HCT116 (cell line): Measurements from ENCODE around the gene RRBP1. TPM values are rescaled to one million over a fixed set of nuclear protein-coding genes. Genes with fewer than 3 reads are reported as not detected.

Experiments used
- ATAC-seq: fragments of 200-7000 bp; cut with Tn5 transposase; 2 replicates; pipeline ENCODE4 v1.9.1; 2020; ENCODE audit warnings: mild to moderate bottlenecking, moderate library complexity
- BruUV-seq: library from RNA; stranded (reverse); fragments of 400-500 nt; replicated peaks from 2 replicates; lab custom pipeline; 2021; lab: Mats Ljungman, UMichigan
- CTCF ChIA-PET: fragments of 300-600 bp; sonication (Branson Sonifier 250); formaldehyde crosslinking; loops from one replicate; lab custom pipeline; 2021; ENCODE audit warnings: antibody characterized with exemption; lab: Charles Lee
- POLR2A ChIA-PET: fragments of 300-600, 350-600 bp; sonication (Branson Sonifier 250); formaldehyde crosslinking; loops from one replicate; lab custom pipeline; 2021; ENCODE audit warnings: antibody characterized with exemption; lab: Charles Lee
- RAD21 ChIA-PET, 2 experiments: fragments of 300-600 bp; sonication (Branson Sonifier 250); formaldehyde crosslinking; loops; one replicate each; lab custom pipeline; 2023; ENCODE audit warnings: low total read pairs in 2 of 2; ENCODE audit not compliant: uncharacterized antibody in 2 of 2, unreplicated experiment in 2 of 2, low non-redundant PET in 1 of 2; lab: Charles Lee
- DNase-seq: peaks from one replicate; pipeline ENCODE4 v3.0.0-alpha.2; 2010; ENCODE audit warnings: low read depth, low spot score
- H2AFZ ChIP-seq: fragments of 200-600 bp; shearing (Covaris generic), sonication (generic); 2 replicates; pipeline ENCODE4 v1.6.1; 2017; ENCODE audit warnings: low read depth, mixed run types, mixed read lengths, antibody characterized with exemption, low read length; ENCODE audit not compliant: poor library complexity, severe bottlenecking
- H3K27ac ChIP-seq: 2 replicates; pipeline ENCODE4 v1.5.1; 2012; ENCODE audit warnings: low read depth, low read length
- H3K27me3 ChIP-seq: fragments of 200-600 bp; sonication (generic); 2 replicates; pipeline ENCODE4 v1.6.1; 2016; ENCODE audit warnings: mixed run types, low read length, mixed read lengths; ENCODE audit not compliant: insufficient read depth
- H3K36me3 ChIP-seq, 2 experiments: fragments of 200-500 bp in 1 of 2; fragments of 200-600 bp in 1 of 2; sonication (Bioruptor generic) in 1 of 2; sonication (generic) in 1 of 2; 2 replicates each; pipeline versions ENCODE4 v1.5.1 to v1.6.1; 2014 to 2016; ENCODE audit warnings: low read length in 2 of 2, inconsistent platforms in 1 of 2, mixed read lengths in 1 of 2, mixed run types in 1 of 2; ENCODE audit not compliant: insufficient read depth in 2 of 2, control insufficient read depth in 1 of 2
- H3K4me1 ChIP-seq, 2 experiments: fragments of 200-600 bp in 1 of 2; sonication (generic) in 1 of 2; 2 replicates each; pipeline versions ENCODE4 v1.5.1 to v1.6.1; 2012 to 2017; ENCODE audit warnings: low read length in 2 of 2, inconsistent platforms in 1 of 2, mild to moderate bottlenecking in 1 of 2, mixed read lengths in 1 of 2, mixed run types in 1 of 2, moderate library complexity in 1 of 2; ENCODE audit not compliant: insufficient read depth in 2 of 2, control insufficient read depth in 1 of 2
- H3K4me2 ChIP-seq: fragments of 200-600 bp; sonication (generic); 2 replicates; pipeline ENCODE4 v1.6.1; 2017; ENCODE audit warnings: mixed run types, low read length, mixed read lengths
- H3K4me3 ChIP-seq, 2 experiments: fragments of 200-600 bp in 1 of 2; sonication (generic) in 1 of 2; replicated peaks in 1 of 2; 2 replicates each; pipeline ENCODE4 v1.5.1; 2011 to 2016; ENCODE audit warnings: low read length in 2 of 2, control low read depth in 1 of 2, low read depth in 1 of 2, mild to moderate bottlenecking in 1 of 2, mixed read lengths in 1 of 2, mixed run types in 1 of 2
- H3K79me2 ChIP-seq: fragments of 200-600 bp; sonication (generic); 2 replicates; pipeline ENCODE4 v1.6.1; 2017; ENCODE audit warnings: mild to moderate bottlenecking, mixed run types, low read length, moderate library complexity, mixed read lengths; ENCODE audit not compliant: insufficient read depth
- H3K9ac ChIP-seq: fragments of 200-600 bp; sonication (generic); 2 replicates; pipeline ENCODE4 v1.6.1; 2016; ENCODE audit warnings: low read length, mixed read lengths
- H3K9me2 ChIP-seq: fragments of 200-600 bp; sonication (generic), shearing (Covaris generic); 2 replicates; pipeline ENCODE4 v1.6.1; 2017; ENCODE audit warnings: mixed run types, mild to moderate bottlenecking, moderate library complexity; ENCODE audit not compliant: insufficient read depth
- H3K9me3 ChIP-seq, 2 experiments: fragments of 200-500 bp in 1 of 2; fragments of 200-600 bp in 1 of 2; sonication (Bioruptor generic) in 1 of 2; sonication (generic) in 1 of 2; 2 replicates each; pipeline ENCODE4 v1.6.1; 2014 to 2017; ENCODE audit warnings: low read length in 2 of 2, mixed read lengths in 2 of 2, inconsistent platforms in 1 of 2, low read depth in 1 of 2, mild to moderate bottlenecking in 1 of 2, mixed run types in 1 of 2, moderate library complexity in 1 of 2; ENCODE audit not compliant: control insufficient read depth in 1 of 2, insufficient read depth in 1 of 2
- H4K20me1 ChIP-seq: fragments of 200-600 bp; sonication (generic), shearing (Covaris generic); 2 replicates; pipeline ENCODE4 v1.6.1; 2017; ENCODE audit warnings: mixed run types, mild to moderate bottlenecking, moderate library complexity; ENCODE audit not compliant: insufficient read depth
- ATF3 ChIP-seq: IDR thresholded peaks from 2 replicates; pipeline ENCODE4 v1.6.1; 2012
- CBX3 ChIP-seq: IDR thresholded peaks from 2 replicates; pipeline ENCODE4 v1.6.1; 2012; ENCODE audit warnings: low read depth
- EGR1 ChIP-seq: IDR thresholded peaks from 2 replicates; pipeline ENCODE4 v1.6.1; 2012; ENCODE audit warnings: low read depth
- ELF1 ChIP-seq: IDR thresholded peaks from 2 replicates; pipeline ENCODE4 v1.6.1; 2012; ENCODE audit warnings: low read depth, borderline replicate concordance
- EZH2phosphoT487 ChIP-seq: fragments of 200-600 bp; IDR thresholded peaks from 2 replicates; pipeline ENCODE4 v1.6.1; 2018; ENCODE audit warnings: antibody characterized with exemption, borderline replicate concordance
- FOSL1 ChIP-seq: IDR thresholded peaks from 2 replicates; pipeline ENCODE4 v1.6.1; 2012; ENCODE audit warnings: low read depth
- MAX ChIP-seq: IDR thresholded peaks from 2 replicates; pipeline ENCODE4 v1.6.1; 2012
- POLR2A ChIP-seq: IDR thresholded peaks from 2 replicates; pipeline ENCODE4 v1.7.0; 2011; ENCODE audit warnings: borderline replicate concordance; ENCODE audit not compliant: insufficient read depth, insufficient read length; ENCODE audit errors: extremely low read depth
- POLR2AphosphoS5 ChIP-seq: IDR thresholded peaks from 2 replicates; pipeline ENCODE4 v1.6.1; 2011; ENCODE audit warnings: mild to moderate bottlenecking, low read depth, low read length, moderate library complexity
- RAD21 ChIP-seq: IDR thresholded peaks from 2 replicates; pipeline ENCODE4 v1.6.1; 2012; ENCODE audit warnings: low read depth, mild to moderate bottlenecking
- REST ChIP-seq: IDR thresholded peaks from 2 replicates; pipeline ENCODE4 v1.6.1; 2012; ENCODE audit warnings: low read depth
- SIN3A ChIP-seq: IDR thresholded peaks from 2 replicates; pipeline ENCODE4 v1.6.1; 2012; ENCODE audit warnings: low read depth
- SRF ChIP-seq: IDR thresholded peaks from 2 replicates; pipeline ENCODE4 v1.6.1; 2012; ENCODE audit warnings: low read depth
- intact Hi-C: fragments of 100-400 bp; cut with micrococcal nuclease; formaldehyde crosslinking; loops from 2 replicates; pipeline ENCODE4 v1.10.0; 2022
- total RNA-seq: library from RNA; stranded (reverse); gene quantifications from one replicate; pipeline ENCODE4 v1.2.1, GENCODE V29; 2021; ENCODE audit not compliant: unreplicated experiment
- TF ChIP-seq, protein P1 (sequence below): IDR thresholded peaks from 2 replicates; pipeline ENCODE4 v1.6.1; 2011; ENCODE audit warnings: mild to moderate bottlenecking, low read length, moderate library complexity; ENCODE audit not compliant: insufficient replicate concordance; ENCODE audit errors: extremely low read depth
- TF ChIP-seq, protein P2 (sequence below), 3 experiments: fragments of 200-600 bp in 1 of 3; sonication (generic) in 1 of 3; IDR thresholded peaks in 2 of 3; conservative IDR thresholded peaks in 1 of 3; 2 replicates each; pipeline ENCODE4 v1.5.1; 2012 to 2017; ENCODE audit warnings: low read depth in 2 of 3, low read length in 2 of 3, antibody characterized with exemption in 1 of 3, borderline replicate concordance in 1 of 3, control low read depth in 1 of 3, mild to moderate bottlenecking in 1 of 3, mixed read lengths in 1 of 3, mixed run types in 1 of 3, moderate library complexity in 1 of 3; ENCODE audit not compliant: insufficient read depth in 1 of 3

Gene RRBP1
- total RNA-seq, 1 experiment from 2014 or later: 123 TPM

GRCh38 chr20:17730071-17730470, 48.0 kb upstream of the RRBP1 start (continued):
- TF ChIP-seq REST: no peak
- TF ChIP-seq, protein P1, sequence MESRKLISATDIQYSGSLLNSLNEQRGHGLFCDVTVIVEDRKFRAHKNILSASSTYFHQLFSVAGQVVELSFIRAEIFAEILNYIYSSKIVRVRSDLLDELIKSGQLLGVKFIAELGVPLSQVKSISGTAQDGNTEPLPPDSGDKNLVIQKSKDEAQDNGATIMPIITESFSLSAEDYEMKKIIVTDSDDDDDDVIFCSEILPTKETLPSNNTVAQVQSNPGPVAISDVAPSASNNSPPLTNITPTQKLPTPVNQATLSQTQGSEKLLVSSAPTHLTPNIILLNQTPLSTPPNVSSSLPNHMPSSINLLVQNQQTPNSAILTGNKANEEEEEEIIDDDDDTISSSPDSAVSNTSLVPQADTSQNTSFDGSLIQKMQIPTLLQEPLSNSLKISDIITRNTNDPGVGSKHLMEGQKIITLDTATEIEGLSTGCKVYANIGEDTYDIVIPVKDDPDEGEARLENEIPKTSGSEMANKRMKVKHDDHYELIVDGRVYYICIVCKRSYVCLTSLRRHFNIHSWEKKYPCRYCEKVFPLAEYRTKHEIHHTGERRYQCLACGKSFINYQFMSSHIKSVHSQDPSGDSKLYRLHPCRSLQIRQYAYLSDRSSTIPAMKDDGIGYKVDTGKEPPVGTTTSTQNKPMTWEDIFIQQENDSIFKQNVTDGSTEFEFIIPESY: no peak

GRCh38 chr20:17728074-17728473, 46.0 kb upstream of the RRBP1 start:
- CTCF ChIA-PET: no interaction called here
- BruUV-seq: no TSS peak
- H3K9me2 ChIP-seq: no peaks in the 10 kb centered on the region
- TF ChIP-seq ATF3 (no peak), EZH2phosphoT487 (no peak), FOSL1 (no peak), EGR1 (no peak), MAX (no peak), SIN3A (no peak), ELF1 (no peak), CBX3 (no peak), POLR2A (no peak), RAD21 (no peak), POLR2AphosphoS5 (no peak), SRF (no peak)
- TF ChIP-seq, protein P2, sequence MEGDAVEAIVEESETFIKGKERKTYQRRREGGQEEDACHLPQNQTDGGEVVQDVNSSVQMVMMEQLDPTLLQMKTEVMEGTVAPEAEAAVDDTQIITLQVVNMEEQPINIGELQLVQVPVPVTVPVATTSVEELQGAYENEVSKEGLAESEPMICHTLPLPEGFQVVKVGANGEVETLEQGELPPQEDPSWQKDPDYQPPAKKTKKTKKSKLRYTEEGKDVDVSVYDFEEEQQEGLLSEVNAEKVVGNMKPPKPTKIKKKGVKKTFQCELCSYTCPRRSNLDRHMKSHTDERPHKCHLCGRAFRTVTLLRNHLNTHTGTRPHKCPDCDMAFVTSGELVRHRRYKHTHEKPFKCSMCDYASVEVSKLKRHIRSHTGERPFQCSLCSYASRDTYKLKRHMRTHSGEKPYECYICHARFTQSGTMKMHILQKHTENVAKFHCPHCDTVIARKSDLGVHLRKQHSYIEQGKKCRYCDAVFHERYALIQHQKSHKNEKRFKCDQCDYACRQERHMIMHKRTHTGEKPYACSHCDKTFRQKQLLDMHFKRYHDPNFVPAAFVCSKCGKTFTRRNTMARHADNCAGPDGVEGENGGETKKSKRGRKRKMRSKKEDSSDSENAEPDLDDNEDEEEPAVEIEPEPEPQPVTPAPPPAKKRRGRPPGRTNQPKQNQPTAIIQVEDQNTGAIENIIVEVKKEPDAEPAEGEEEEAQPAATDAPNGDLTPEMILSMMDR (IDR thresholded peaks at IDR 0.05 in 2 of 3, conservative IDR thresholded peaks at IDR 0.05 in 1 of 3; ENCODE audit: borderline replicate concordance in 1 of 3, insufficient read depth in 1 of 3, low read depth in 2 of 3, low read length in 2 of 3): no peak
- TF ChIP-seq, protein P1: no peak

More at GRCh38 chr20:17728074-17728473, 46.0 kb upstream of the RRBP1 start:
- H3K4me1 ChIP-seq: no peaks in the 10 kb centered on the region
- ATAC-seq: no peak
- no peaks in the 10 kb centered on the region for H3K36me3 ChIP-seq
- H3K4me3 ChIP-seq: no peak overlapping the region
- no peaks in the 10 kb centered on the region for H3K9me3 ChIP-seq
- H3K9ac ChIP-seq: no peak overlapping the region
- no peak for DNase-seq
- H3K27me3 ChIP-seq: no peaks in the 10 kb centered on the region
- intact Hi-C loops: no loop called here
- RAD21 ChIA-PET: no interaction called here
- POLR2A ChIA-PET: no interaction called here
- H3K27ac ChIP-seq: no peak overlapping the region
- no peak overlapping the region for H3K4me2 ChIP-seq
- no peaks in the 10 kb centered on the region for H4K20me1 ChIP-seq
- H2AFZ ChIP-seq: no peak overlapping the region
- H3K79me2 ChIP-seq: no peaks in the 10 kb centered on the region
